LNCaP clone FGC (cell line): ENCODE measurements around the gene HLA-A.

Experiments
- DNase-seq: peaks from one replicate; pipeline ENCODE4 v3.0.0-alpha.2; 2011; ENCODE audit warnings: low read depth
- H3K4me3 ChIP-seq: 2 replicates; pipeline ENCODE4 v1.5.1; 2011; ENCODE audit warnings: mild to moderate bottlenecking, low read depth, low read length, control low read depth
- TF ChIP-seq, protein P1 (sequence below): IDR thresholded peaks from 2 replicates; pipeline ENCODE4 v1.5.1; 2012; ENCODE audit warnings: mild to moderate bottlenecking; ENCODE audit not compliant: control insufficient read depth, insufficient read depth; ENCODE audit errors: extremely low read depth

The HLA-A gene

DNA sequence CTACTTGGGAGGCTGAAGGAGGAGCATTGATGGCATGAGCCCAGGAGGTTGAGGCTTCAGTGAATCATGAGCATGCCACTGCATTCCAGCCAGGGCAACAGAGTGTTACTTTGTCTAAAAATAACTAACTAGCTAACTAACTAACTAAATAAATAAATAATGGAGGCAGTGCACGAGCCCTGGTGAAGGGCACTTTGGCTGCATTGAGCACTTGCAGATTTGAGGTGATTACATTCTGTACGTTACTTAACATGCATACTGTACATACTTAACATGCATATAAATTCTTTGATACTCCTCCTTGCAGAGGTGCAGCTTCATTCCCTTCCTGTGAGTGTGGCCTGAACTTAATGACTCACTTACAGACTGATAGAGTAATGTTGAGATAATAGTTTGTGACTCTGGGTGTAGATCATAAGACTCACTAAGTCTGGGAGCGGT is 10.7 kb downstream of the HLA-A start:
- no peak for DNase-seq
- H3K4me3 ChIP-seq, result no peak overlapping the region
- TF ChIP-seq, protein P1, sequence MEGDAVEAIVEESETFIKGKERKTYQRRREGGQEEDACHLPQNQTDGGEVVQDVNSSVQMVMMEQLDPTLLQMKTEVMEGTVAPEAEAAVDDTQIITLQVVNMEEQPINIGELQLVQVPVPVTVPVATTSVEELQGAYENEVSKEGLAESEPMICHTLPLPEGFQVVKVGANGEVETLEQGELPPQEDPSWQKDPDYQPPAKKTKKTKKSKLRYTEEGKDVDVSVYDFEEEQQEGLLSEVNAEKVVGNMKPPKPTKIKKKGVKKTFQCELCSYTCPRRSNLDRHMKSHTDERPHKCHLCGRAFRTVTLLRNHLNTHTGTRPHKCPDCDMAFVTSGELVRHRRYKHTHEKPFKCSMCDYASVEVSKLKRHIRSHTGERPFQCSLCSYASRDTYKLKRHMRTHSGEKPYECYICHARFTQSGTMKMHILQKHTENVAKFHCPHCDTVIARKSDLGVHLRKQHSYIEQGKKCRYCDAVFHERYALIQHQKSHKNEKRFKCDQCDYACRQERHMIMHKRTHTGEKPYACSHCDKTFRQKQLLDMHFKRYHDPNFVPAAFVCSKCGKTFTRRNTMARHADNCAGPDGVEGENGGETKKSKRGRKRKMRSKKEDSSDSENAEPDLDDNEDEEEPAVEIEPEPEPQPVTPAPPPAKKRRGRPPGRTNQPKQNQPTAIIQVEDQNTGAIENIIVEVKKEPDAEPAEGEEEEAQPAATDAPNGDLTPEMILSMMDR, result no peak

DNA sequence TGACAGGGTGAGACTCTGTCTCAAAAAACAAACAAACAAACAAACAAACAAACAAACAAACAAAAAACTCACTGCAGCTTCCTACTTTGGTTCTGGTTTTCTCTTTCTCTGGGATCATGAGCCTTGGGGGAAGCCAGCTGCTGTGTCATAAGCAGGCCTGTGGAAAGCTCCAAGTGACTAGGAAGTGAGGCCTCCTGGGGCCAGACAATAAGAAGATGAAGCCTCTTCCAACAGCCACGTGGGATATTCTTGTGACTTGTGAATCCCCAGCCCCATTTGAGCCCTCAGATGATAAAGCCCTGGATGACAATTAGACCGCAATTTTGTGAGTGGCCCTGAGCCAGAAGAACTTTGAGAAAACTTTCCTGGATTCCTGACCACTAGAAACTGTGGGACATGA is 11.4 kb downstream of the HLA-A start:
- no peak for DNase-seq
- TF ChIP-seq, protein P1, result no peak
- H3K4me3 ChIP-seq, result no peak overlapping the region

DNA sequence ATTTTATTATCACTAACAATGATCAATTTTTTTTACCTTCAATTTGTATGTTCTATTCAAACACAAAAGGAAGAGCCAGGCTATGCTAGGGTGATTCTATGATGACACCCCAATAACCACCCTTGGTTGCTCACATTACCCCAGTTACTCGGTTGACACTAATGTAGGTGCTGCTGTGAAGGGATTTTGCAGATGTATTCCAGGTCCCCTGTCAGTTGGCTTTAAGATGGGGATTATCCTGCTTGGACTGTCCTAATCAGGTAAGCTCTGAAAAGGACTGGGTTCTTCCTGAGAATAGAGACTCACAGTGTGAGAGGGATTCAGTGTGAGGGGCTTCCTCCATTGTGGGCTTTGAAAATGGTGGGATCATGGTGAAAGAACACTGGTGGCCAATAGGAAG is 11.9 kb downstream of the HLA-A start:
- DNase-seq, result no peak
- TF ChIP-seq, protein P1, result no peak
- H3K4me3 ChIP-seq, result no peak overlapping the region

DNA sequence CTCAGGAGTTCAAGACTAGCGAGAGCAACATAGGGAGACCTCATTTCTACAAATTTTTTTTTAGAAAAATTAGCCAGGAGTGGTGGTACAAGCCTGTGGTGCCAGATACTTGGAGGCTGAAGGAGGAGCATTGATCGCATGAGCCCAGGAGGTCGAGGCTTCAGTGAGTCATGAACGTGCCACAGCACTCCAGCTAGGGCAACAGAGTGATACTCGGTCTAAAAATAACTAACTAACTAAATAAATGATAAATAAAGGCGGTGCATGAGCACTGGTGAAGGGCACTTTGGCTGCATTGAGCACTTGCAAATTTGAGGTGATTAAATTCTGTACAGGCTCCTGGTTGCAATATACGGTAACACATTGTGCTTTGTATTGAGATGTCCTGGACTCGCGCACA is 13.5 kb downstream of the HLA-A start:
- no peak overlapping the region for H3K4me3 ChIP-seq
- TF ChIP-seq, protein P1, result no peak
- no peak for DNase-seq

DNA sequence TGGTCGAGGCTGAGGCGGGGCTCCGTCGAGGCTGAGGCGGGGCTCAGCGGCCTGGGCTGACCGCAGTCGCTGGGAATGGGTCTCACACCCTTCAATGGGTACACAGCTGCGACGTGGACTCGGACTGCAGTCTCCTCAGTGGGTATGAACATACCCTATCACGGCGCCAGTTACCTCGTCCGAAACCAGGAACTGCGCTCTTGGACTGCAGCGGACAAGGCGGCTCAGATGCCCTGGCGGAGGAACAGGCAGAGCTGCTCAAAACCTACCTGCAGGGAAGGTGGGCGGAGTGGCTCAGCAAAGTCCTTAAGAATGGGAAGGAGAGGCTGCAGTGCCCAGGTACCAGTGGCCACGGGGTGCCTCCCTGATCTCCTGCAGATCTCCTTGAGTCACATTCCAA is 14.2 kb downstream of the HLA-A start:
- no peak overlapping the region for H3K4me3 ChIP-seq
- DNase-seq, result no peak
- TF ChIP-seq, protein P1, result no peak

DNA sequence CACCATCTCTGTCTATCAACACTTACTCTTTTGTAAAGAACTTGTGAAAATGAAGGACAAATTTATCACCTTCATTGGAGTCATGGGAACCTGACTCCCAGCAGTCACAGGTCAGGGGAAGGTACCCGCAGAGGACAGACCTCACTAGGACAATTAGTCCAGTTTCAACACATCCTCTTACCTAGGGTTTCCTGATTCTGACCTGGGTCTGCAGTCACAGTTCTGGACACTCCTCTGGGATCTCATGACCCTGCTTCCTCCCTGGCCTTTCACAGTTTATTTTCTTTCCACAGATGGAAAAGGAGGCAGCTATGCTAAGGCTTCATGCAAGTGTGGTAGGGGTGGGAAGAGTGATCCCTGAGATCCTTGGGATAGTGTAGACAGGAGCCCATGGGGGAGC is 15.7 kb downstream of the HLA-A start:
- TF ChIP-seq, protein P1, result no peak
- H3K4me3 ChIP-seq, result no peak overlapping the region
- no peak for DNase-seq

DNA sequence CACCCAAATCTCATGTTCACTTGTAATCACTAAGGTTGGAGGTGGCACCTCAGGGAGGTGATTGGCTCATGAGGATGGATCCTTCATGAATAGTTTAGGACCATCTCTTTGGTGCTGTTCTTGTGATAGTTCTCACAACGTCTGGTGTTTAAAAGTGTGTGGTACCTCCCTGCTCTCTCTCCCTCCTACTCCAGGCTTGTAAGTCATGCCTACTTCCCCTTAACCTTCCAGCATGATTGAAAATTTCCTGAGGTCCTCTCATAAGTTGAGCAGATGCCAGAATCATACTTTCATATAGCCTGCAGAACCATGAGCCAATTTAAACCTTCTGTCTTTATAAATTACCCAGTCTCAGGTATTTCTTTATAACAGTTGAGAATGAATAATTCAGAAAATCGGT is 16.6 kb downstream of the HLA-A start:
- no peak for DNase-seq
- TF ChIP-seq, protein P1, result no peak
- H3K4me3 ChIP-seq, result no peak overlapping the region
